ENCODE data around the gene GLT1D1.

DNA sequence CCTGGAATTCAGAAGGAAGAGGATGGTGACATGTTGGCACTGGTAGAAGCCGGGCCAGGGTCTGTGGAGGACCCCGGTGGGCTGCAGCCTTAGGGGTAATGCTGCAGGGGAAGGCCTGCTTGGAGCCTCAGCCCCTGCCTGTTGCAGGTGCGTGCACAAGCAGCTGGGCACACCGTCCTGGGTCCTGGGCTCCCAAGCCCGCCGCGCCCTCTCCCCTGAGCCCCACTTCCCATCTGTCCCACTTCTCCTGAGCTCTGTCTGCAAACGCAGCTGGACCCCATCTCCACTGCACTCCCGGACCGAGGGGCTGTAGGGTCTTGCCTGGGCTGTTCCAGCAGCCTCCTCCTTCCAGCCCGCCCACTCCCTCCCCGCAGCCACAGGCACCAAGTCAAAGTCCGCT, 116.8 kb downstream of the GLT1D1 start:
- TF ChIP-seq, protein P1, sequence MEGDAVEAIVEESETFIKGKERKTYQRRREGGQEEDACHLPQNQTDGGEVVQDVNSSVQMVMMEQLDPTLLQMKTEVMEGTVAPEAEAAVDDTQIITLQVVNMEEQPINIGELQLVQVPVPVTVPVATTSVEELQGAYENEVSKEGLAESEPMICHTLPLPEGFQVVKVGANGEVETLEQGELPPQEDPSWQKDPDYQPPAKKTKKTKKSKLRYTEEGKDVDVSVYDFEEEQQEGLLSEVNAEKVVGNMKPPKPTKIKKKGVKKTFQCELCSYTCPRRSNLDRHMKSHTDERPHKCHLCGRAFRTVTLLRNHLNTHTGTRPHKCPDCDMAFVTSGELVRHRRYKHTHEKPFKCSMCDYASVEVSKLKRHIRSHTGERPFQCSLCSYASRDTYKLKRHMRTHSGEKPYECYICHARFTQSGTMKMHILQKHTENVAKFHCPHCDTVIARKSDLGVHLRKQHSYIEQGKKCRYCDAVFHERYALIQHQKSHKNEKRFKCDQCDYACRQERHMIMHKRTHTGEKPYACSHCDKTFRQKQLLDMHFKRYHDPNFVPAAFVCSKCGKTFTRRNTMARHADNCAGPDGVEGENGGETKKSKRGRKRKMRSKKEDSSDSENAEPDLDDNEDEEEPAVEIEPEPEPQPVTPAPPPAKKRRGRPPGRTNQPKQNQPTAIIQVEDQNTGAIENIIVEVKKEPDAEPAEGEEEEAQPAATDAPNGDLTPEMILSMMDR (IDR thresholded peaks at IDR 0.05) = no peak
- TF ChIP-seq POLR2A (IDR thresholded peaks at IDR 0.05) = no peak

Measured in esophagus squamous epithelium (tissue), 4 donors.